Sciatic nerve (tissue), 2 donors: Measurements from ENCODE around the gene RPA3. TPM values are rescaled to one million over a fixed set of nuclear protein-coding genes. Genes with fewer than 3 reads are reported as not detected.
"Not testable (repeated sequence)": the region's sequence is repeated elsewhere in the genome, so short reads cannot be mapped to it uniquely, and the experiment has no call there.

Experiments used
- ATAC-seq: fragments of 200-7000 bp; cut with Tn5 transposase; one replicate; pipeline ENCODE4 v1.9.1; 2020; ENCODE audit warnings: mild to moderate bottlenecking, moderate library complexity
- DNase-seq: peaks from one replicate; pipeline ENCODE4 v3.0.0-alpha.2; 2020; ENCODE audit warnings: low spot score
- intact Hi-C: fragments of 100-400 bp; cut with DNase I; formaldehyde crosslinking; loops from one replicate; pipeline ENCODE4 v1.14.2; 2022
- total RNA-seq: library from RNA; stranded (reverse); fragmentation: NEBNext Ultra II Directional; extraction: Animal tissue kit (Norgen Biotek cat#: 25700); gene quantifications from one replicate; pipeline ENCODE4 v1.2.1, GENCODE V29; 2021
- donor health status: DM: no; HTN: no; CAD: no.
- donor health status: DM: no; HTN: no; CAD: no.

RPA3 gene
- total RNA-seq, 1 donor from 2014 or later = 26.3 TPM

- DNase-seq (no peak), ATAC-seq (no peak)
- intact Hi-C loops = no loop called here
These were observed 18.4 kb downstream of the RPA3 start for GRCh38 chr7:7699970-7700369.

DNA sequence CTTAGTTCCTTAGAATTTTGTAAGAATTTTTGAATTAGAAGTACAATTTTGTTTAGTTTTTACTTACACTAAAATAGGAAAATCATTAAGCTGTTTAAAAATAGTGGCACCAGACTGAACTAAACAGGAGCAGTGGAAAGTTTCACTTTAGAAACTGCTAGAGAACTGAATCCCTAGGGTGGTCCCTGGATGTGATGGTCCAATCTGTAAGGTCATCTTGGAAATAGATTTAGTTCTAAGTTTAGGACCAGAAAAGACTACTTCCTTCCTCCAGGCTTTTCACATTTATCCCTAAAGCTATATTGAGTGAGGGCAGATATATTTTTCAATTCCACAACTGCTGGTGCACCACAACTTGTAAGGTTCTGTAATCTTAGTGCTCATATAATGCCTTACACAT lies 19.0 kb downstream of the RPA3 start:
- DNase-seq (no peak), ATAC-seq (no peak)
- intact Hi-C loops = no loop called here

GRCh38 chr7:7698930-7699329 lies 19.5 kb downstream of the RPA3 start:
- DNase-seq (no peak), ATAC-seq (no peak)
- intact Hi-C loops = no loop called here

DNA sequence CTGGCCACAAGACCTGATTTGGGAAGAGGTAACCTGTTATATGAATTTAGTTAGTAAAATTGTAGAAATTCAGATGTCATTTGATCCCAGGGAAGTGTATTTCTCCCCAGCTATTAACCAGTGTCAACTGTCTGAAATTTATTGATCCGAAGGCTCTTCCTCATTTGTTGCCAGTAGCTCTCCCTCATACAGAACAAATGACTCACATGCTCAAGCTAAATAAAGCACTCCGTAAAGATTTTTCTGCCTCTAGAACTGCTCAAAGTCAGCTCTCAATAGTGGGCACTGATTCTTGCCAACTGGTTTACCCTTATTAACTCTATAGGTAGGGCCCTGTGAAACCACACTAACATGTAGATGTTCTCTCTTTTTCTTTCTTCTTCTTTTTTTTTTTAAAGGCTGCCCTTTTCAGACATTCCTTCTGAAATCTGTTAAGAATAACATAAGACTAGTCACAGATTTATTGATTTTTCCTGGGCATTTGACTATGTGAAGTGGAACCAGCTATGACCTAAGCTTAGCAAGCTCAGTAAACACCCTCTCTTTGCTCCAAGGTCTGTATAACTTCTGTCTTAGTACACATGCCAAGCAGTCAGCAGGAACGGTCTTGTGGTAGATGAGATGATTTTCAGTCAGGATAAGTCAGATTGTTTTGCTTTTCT lies 21.8 kb downstream of the RPA3 start:
- ATAC-seq (no peak), DNase-seq (no peak)
- intact Hi-C loops = no loop called here

DNA sequence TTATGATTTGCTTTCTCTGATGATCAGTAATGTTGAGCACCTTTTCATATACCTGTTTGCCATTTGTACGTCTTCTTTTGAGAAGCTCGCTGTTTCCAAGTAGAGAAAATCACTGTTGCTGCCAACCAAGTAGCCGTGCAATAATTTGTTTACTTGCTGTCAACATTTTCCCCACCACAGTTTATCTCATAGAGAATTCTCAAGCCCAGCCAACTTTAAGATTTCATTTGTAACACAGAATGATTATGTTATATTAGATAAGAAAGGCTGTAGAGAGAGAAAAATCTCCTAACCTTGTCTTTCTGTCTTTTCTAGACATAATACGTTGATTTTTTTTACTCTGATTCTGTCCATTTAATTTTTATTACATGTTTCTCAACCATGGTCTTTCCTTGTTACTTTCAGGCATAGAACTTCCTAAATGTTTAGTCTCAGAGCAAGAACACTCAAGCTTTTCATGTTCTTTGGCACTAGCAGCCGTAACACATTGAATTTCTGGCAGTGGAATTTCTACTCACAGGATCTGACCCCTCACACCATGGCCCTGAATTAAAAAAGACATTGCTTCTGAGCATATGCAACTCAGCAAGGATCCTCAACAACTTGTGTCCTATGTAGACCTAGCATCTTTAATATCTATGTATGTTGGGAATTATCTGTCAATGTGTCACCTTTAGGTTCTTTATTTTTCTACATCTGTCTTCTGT lies 23.1 kb downstream of the RPA3 start:
- peak; percentile 60 for ATAC-seq
- intact Hi-C loops = no loop called here
- DNase-seq = no peak

GRCh38 chr7:7694542-7694941 lies 23.9 kb downstream of the RPA3 start:
- intact Hi-C loops = no loop called here
- no peak for DNase-seq

GRCh38 chr7:7693881-7694280 lies 24.5 kb downstream of the RPA3 start:
- intact Hi-C loops = no loop called here
- ATAC-seq (no peak), DNase-seq (no peak)

More at GRCh38 chr7:7694542-7694941, 23.9 kb downstream of the RPA3 start:
- no peak for ATAC-seq

GRCh38 chr7:7688956-7689355 lies 29.5 kb downstream of the RPA3 start:
- intact Hi-C loops = no loop called here
- no peak for ATAC-seq
- DNase-seq = no peak

DNA sequence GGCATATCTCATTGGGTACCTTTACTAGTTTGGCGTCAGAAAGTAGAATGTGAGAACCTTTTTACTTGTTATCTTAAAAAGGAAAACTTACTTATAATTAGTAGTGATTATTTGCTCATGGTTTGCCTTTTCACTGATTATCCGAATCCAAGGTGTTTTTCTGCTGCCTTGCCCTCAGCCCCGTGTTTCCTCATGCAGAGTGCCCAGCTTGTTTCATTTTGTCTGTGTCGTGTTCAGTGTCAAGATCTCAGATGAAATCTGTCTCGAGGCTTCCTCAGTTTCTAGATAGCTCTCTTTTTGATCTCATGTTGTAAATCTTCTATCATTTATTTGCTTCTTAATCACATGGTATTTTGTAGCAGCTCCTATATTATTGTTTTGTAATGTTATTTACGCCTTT lies 30.1 kb downstream of the RPA3 start:
- DNase-seq (no peak), ATAC-seq (no peak)
- intact Hi-C loops = no loop called here

GRCh38 chr7:7687800-7688199 lies 30.6 kb downstream of the RPA3 start:
- ATAC-seq (no peak), DNase-seq (no peak)
- intact Hi-C loops = no loop called here

- DNase-seq (no peak), ATAC-seq (no peak)
- intact Hi-C loops = no loop called here
These were observed 31.4 kb downstream of the RPA3 start for GRCh38 chr7:7686811-7687508.

DNA sequence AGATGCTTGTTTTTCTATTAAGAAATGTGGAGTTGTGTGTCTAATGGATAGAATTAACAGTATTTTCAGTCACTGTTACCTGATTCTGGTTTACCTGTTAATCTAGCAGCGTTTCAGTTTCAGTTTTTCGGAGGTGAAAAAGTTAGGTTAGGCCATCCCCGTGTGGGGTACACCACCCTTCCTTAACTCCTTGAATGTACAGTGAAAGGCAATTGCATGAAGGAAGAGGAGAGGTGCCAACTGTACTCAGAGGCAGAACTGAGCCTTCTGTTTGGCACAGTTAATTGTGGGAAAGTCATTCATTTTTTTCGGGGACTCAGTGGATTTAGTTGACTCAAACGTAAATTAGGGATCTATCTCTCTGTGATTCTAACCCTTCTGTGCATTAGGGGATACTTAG lies 35.5 kb downstream of the RPA3 start:
- DNase-seq (no peak), ATAC-seq (no peak)
- intact Hi-C loops = loop anchor here (5.0 kb wide), 1 partner anchor 79 kb away; no protein-coding TSS in a partner anchor

- DNase-seq (no peak), ATAC-seq (no peak)
- intact Hi-C loops = loop anchor here (5.0 kb wide), 1 partner anchor 80 kb away; no protein-coding TSS in a partner anchor
These were observed 36.5 kb downstream of the RPA3 start for GRCh38 chr7:7681936-7682329.

- intact Hi-C loops = loop anchor here (5.0 kb wide), 1 partner anchor 81 kb away; no protein-coding TSS in a partner anchor
- ATAC-seq (peak; percentile 90), DNase-seq (no peak)
These were observed 37.0 kb downstream of the RPA3 start for GRCh38 chr7:7681191-7681935.

DNA sequence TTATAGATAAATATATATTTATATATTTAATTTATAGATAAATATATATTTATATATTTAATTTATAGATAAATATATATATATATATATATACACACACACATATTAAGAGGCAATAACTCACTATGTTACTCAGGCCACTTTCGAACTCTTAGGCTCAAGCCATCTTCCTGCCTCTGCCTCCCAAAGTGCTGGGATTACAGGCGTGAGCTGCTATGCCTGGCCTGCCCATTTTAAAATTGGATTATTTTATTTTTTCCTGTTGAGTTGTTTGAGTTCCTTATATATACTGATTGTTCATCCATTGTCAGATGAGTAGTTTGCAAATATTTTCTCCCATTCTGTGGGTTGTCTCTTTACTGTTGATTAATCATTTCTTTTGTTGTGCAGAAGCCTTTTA lies 38.8 kb downstream of the RPA3 start:
- intact Hi-C loops = loop anchor here (5.0 kb wide), 1 partner anchor 83 kb away; no protein-coding TSS in a partner anchor
- DNase-seq, ATAC-seq: not testable (repeated sequence)

- DNase-seq = no peak
- ATAC-seq = no peak
- intact Hi-C loops = no loop called here
These were observed 42.7 kb downstream of the RPA3 start for GRCh38 chr7:7675686-7676085.

DNA sequence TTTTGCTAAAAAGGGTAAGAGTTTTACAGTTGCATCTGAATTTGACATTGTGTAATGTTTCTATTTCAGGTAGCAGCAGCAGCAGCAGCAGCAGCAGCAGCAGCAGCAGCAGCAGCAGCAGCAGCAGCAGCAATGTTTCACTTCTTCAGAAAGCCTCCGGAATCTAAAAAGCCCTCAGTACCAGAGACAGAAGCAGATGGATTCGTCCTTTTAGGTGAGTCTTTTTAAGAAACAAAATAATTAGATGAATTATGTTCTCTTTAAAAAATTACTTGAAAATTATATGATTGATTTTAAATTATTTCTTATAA lies 45.2 kb downstream of the RPA3 start:
- intact Hi-C loops = no loop called here
- ATAC-seq = no peak
- no peak for DNase-seq

GRCh38 chr7:7672545-7673239 lies 45.7 kb downstream of the RPA3 start:
- DNase-seq = no peak
- no peak for ATAC-seq
- intact Hi-C loops = no loop called here

DNA sequence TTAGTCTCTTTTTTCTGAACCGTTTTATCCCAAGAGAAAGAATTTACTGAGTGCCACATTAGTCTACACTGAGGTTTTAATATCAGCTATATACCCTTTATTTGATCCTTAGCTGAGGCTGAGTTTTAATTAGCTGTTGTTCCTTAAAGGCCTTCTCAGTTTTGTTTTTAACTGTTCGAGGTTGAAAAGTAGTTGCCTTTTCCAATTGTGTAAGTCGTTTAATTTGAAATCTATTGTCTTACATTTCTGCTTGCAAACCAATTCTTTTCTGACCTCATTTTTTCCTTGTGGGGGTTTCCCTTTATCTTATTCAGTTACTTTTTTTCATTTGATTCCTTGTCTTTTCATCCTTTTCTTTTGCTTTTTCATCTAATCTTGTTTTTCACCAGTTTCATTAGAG lies 47.0 kb downstream of the RPA3 start:
- DNase-seq = no peak
- intact Hi-C loops = no loop called here
- no peak for ATAC-seq
